ENCODE data around the gene TSTD2. TPM values are rescaled to one million over a fixed set of nuclear protein-coding genes. Genes with fewer than 3 reads are reported as not detected.

The TSTD2 gene
- total RNA-seq, 2 experiments from 2014 or later: 10.3 to 13.4 TPM

DNA sequence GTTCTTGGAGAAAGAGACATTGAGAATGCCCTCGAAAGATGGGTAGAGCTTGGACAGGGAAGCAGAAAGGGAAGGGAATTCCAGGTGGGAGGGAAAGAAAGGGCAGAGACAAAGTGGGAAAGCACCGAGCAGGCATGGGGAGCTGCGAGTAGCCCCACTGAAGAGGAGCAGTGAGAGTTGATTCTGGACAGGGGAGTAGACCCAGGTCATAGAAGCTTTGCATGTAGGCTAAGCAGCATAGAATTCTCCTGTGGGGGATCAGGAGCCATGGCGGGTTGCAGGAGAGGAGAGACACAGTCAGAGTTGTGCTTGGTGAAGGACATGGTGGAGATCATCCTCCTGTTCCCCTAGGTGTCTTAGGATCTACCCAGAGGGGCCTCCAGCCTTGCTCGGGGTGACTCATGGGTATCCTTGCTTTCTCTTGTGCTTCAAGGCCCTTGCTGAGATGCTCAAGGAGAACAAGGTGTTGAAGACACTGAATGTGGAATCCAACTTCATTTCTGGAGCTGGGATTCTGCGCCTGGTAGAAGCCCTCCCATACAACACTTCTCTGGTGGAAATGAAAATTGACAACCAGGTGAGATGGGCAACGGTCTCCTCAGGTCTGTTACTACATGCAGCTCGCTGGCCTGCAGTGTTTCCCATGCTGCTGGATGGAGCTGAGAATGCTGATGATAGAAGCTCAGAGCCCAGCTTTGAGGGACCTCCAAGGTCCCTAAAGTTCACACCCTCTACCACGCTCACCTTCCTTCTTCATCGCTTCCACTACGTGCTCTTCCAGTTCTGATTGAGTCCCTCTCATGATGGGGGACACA is 64.5 kb downstream of the TSTD2 start:
- Mint-ChIP-seq H3K9me3 (no peaks in the 10 kb centered on the region), H3K4me3 (no peak overlapping the region), H3K27ac (no peak overlapping the region), H3K27me3 (no peaks in the 10 kb centered on the region), H3K36me3 (no peaks in the 10 kb centered on the region), H3K4me1 (ENCODE audit: low read depth) (peaks cover 3% of the 10 kb centered on the region)
- ChIA-PET CTCF (interaction anchor here (1.2 to 1.8 kb wide), 2 partner anchors 30 kb away, joined by 5 to 9 read pairs; no protein-coding TSS in a partner anchor), POLR2A (no interaction called here)
- DNase-seq: no peak
- intact Hi-C loops (cut with micrococcal nuclease): no loop called here

DNA sequence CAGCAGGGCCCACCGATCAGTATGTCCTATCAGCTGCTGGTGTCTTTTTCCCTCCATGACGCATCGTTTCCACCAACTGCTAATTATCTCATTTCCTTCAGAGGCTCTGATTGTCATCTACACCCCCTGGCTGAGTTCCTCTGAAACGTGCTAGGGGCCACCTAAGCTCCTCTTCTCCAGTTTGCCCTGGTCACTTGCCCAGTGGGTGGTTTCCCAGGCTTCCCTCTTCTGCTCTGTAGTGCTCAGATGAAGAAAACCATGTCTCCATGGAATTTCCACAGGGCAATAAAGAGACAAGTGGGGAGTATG is 65.3 kb downstream of the TSTD2 start:
- H3K27ac Mint-ChIP-seq: no peak overlapping the region
- H3K27me3 Mint-ChIP-seq: no peaks in the 10 kb centered on the region
- H3K9me3 Mint-ChIP-seq: no peaks in the 10 kb centered on the region
- ChIA-PET POLR2A (no interaction called here), CTCF (interaction anchor here (1.8 kb wide), 1 partner anchor 31 kb away, joined by 9 read pairs; no protein-coding TSS in a partner anchor)
- no peak overlapping the region for H3K4me3 Mint-ChIP-seq
- intact Hi-C loops (cut with micrococcal nuclease): no loop called here
- no peaks in the 10 kb centered on the region for H3K4me1 Mint-ChIP-seq (ENCODE audit: low read depth)
- no peaks in the 10 kb centered on the region for H3K36me3 Mint-ChIP-seq
- no peak for DNase-seq

DNA sequence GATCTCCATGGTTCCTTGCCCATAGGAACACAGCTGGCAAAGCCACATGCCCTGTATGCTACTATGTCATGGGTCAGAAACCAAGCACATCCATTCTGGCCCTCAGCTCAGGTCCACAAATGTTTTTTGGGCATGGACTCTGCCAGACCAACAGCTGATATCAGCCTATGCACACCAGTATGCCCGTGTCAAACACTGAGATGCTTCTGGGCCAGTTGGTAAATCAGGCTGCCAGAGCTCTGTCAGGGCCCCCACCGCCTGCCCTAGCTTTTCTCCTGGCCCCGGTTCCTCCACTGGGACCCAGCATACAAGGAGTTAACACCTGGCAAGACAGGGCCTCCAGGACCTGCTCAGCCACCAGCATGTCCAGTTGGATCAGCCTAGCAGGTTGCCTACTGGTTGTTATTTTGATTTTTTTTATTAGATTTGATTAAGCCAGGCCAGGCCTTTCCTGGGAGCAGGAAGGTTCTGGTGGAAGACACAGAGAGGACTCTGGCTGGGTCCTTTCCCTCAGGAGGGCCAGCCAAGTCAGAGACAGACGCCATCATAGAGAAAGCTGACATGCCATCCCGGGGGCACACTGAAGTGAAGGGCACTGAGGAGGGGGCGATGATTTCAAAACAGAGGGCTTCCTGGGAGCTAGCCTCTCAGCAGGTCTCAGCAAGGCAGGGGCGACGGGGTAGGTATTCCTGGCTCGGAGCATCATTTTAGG is 65.8 kb downstream of the TSTD2 start:
- CTCF ChIA-PET: interaction anchor here (1.8 kb wide), 1 partner anchor 31 kb away, joined by 9 read pairs; no protein-coding TSS in a partner anchor
- Mint-ChIP-seq H3K36me3 (no peaks in the 10 kb centered on the region), H3K4me1 (ENCODE audit: low read depth) (no peaks in the 10 kb centered on the region), H3K27ac (no peak overlapping the region), H3K27me3 (no peaks in the 10 kb centered on the region), H3K4me3 (no peak overlapping the region), H3K9me3 (no peaks in the 10 kb centered on the region)
- intact Hi-C loops (cut with micrococcal nuclease): no loop called here
- DNase-seq: no peak
- POLR2A ChIA-PET: no interaction called here

DNA sequence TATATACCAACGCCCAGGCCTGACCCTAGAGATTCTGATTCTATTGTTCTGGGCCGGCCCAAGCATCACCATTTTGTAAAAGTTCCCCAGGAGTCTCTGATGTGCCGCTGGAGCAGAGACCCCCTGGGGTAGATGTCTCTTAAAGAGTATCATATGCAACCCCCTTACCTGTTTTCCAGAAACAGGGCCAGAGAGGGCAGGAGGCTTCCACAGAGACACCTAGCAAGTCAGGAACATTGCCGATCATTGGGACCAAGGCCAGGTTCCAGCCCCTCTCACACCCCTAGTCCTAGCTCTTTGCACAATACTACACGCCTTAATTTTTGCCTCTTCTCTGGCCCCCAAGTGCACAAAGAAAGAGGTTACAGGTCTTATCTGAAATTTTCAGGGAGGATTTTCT is 67.9 kb downstream of the TSTD2 start:
- intact Hi-C loops (cut with micrococcal nuclease): no loop called here
- DNase-seq: no peak
- Mint-ChIP-seq H3K4me1 (ENCODE audit: low read depth) (no peaks in the 10 kb centered on the region), H3K36me3 (no peaks in the 10 kb centered on the region), H3K27ac (no peak overlapping the region), H3K9me3 (no peaks in the 10 kb centered on the region), H3K4me3 (no peak overlapping the region), H3K27me3 (peaks cover under 1% of the 10 kb centered on the region)
- POLR2A ChIA-PET: no interaction called here
- CTCF ChIA-PET: interaction anchor here (1.7 kb wide), 1 partner anchor 33 kb away, joined by 6 read pairs; no protein-coding TSS in a partner anchor

DNA sequence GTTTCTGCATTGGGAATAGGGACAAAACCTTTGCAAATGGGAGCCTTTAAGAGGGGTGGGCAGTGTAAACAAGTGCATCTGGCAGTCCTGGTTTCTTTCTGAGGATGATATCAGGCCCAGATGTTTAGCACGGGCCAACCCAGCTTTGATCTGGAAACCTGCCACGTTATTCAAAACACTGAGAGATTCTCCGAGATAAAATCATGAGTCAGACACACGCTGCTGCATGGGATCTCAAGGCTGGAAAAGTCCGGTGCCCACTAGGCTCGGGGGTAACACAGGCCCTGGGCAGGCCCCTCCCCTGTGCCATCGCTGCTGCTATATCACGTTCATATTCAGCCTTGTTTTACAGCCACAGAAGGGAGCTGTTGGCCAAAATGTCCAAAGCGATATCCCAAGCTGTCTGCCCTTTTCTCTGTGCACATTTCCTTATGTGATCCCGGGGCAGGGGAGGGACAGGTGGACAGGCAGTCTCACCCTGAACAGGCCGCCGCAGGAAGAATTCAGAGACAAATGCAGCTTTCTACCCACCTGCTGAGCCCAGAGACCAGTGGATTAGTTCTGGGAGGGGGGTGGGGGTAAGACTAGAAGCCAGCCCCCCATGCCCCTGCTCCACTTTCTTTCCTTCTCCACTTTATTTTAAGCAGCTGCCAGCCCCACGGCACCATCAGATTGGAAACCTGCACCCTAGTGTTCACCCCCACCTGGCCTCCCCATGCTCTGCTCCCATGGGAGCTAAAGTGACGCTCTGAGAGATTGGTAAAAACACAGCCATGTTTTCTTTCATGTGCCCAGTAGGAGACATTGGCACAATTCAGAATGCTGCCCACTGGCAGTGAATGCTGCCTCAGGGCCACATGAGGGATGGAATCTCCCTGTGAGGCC is 68.6 kb downstream of the TSTD2 start:
- CTCF ChIA-PET: interaction anchor here (0.6 to 1.7 kb wide), 2 partner anchors 34 to 62 kb away, joined by 3 to 6 read pairs; no protein-coding TSS in a partner anchor
- Mint-ChIP-seq H3K4me1 (ENCODE audit: low read depth) (peaks cover 3% of the 10 kb centered on the region), H3K4me3 (no peak overlapping the region), H3K36me3 (no peaks in the 10 kb centered on the region), H3K9me3 (no peaks in the 10 kb centered on the region), H3K27me3 (peaks cover 6% of the 10 kb centered on the region), H3K27ac (no peak overlapping the region)
- POLR2A ChIA-PET: interaction anchor here (1.0 kb wide), 1 partner anchor 30 kb away, joined by 3 read pairs; no protein-coding TSS in a partner anchor
- DNase-seq: no peak
- intact Hi-C loops (cut with micrococcal nuclease): no loop called here

DNA sequence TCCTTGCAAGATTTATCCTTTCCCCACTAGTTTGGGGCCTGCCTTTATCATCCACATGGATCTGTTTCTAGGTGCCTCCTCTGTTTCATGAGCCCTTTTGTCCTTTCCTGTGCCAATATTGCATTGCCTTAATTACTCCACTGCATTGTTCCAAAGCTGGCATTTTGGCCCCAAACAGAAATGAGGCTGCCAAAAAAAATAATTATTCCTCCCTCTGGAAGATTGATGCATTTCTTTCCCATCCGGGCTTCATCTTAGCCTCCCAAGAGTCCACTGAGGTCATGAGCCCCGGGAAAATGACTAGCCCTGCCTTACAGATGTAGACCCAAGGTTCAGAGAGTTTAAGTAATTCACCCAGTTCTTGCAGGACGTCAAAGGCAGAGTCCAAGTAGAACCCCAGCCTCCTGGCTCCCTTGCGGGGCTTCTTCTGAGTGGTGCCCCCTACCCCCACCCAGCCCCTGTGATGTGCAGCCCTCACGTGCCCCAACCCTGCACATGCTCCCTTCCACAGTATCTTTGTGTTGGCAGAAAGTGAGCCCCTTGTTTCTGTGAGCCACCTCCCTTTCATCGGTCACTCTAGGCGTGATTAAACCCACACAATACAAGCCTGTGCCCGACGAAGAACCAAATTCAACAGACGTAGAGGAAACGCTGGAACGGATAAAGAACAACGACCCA is 69.6 kb downstream of the TSTD2 start:
- Mint-ChIP-seq H3K4me3 (no peak overlapping the region), H3K36me3 (no peaks in the 10 kb centered on the region), H3K27me3 (peaks cover 6% of the 10 kb centered on the region), H3K27ac (no peak overlapping the region), H3K4me1 (ENCODE audit: low read depth) (peaks cover 11% of the 10 kb centered on the region), H3K9me3 (no peaks in the 10 kb centered on the region)
- intact Hi-C loops (cut with micrococcal nuclease): no loop called here
- ChIA-PET CTCF (no interaction called here), POLR2A (no interaction called here)
- DNase-seq: no peak

DNA sequence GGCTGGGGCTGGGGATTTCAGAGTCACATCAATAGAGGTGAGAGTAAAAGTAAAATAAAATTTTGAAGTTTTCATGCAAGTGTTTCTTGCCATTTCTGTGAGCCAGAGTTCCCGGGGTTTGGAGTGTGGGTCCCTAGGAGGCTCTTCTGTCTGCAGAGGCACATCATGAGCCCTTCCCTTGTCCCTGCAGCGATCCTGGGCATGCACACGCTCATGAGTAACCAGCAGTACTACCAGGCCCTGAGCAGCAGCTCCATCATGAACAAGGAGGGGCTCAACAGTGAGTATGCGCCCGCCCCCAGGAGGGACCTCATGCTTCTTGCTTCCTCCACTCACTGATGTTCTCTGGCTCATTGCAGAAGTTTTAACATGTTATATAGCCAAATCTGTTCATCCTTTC is 70.6 kb downstream of the TSTD2 start:
- CTCF ChIA-PET: interaction anchor here (1.0 kb wide), 1 partner anchor 52 kb away, joined by 6 read pairs; no protein-coding TSS in a partner anchor
- intact Hi-C loops (cut with micrococcal nuclease): no loop called here
- Mint-ChIP-seq H3K36me3 (no peaks in the 10 kb centered on the region), H3K4me1 (ENCODE audit: low read depth) (peaks cover 12% of the 10 kb centered on the region), H3K27ac (no peak overlapping the region), H3K9me3 (no peaks in the 10 kb centered on the region), H3K27me3 (peaks cover 6% of the 10 kb centered on the region), H3K4me3 (no peak overlapping the region)
- DNase-seq: no peak
- POLR2A ChIA-PET: no interaction called here

DNA sequence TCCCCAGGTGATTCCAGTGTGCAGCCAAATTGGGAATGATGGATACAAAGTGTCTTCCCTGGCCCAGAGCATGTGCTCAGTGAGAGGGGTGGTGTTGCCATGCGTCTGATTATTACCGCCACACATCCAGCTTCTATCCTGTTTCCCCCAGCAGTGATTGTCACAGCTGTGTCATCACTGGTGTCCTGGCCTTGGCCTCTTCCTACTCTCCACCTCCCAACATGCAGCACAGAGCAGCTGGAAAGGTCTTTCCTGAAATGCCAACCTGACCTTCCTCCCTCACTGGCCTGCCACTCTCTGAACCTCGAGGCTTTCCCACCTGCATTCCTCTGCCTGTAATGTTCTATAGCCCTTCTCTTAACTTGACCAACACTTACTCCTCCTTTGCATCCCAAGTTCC is 71.7 kb downstream of the TSTD2 start:
- peaks cover 9% of the 10 kb centered on the region for H3K27me3 Mint-ChIP-seq
- DNase-seq: no peak
- intact Hi-C loops (cut with micrococcal nuclease): no loop called here
- H3K4me1 Mint-ChIP-seq (ENCODE audit: low read depth): peaks cover 12% of the 10 kb centered on the region
- no peaks in the 10 kb centered on the region for H3K9me3 Mint-ChIP-seq
- no peaks in the 10 kb centered on the region for H3K36me3 Mint-ChIP-seq
- no peak overlapping the region for H3K27ac Mint-ChIP-seq
- POLR2A ChIA-PET: no interaction called here
- CTCF ChIA-PET: no interaction called here
- no peak overlapping the region for H3K4me3 Mint-ChIP-seq

DNA sequence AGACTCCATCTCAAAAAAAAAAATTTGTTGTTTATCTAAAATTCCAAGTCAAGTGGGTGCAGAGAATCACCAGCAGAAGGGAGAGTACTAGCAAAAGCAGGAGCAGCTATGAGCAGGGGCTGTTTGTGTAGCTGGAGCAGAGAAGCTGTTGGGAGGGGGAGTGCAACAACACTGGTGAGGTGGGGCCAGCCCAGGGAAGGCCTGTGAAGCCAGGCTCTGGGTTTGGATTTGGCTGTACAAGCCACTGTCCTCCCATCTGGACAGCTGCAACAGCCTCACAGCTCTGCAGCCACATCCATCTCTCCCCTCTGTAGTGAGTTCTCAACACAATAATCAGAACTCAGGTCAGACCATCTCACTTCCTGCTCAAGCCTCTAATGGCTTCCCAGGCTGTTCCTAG is 72.3 kb downstream of the TSTD2 start:
- intact Hi-C loops (cut with micrococcal nuclease): no loop called here
- Mint-ChIP-seq H3K4me3 (no peak overlapping the region), H3K27me3 (peaks cover 10% of the 10 kb centered on the region), H3K9me3 (no peaks in the 10 kb centered on the region), H3K27ac (no peak overlapping the region), H3K36me3 (no peaks in the 10 kb centered on the region), H3K4me1 (ENCODE audit: low read depth) (peaks cover 12% of the 10 kb centered on the region)
- POLR2A ChIA-PET: interaction anchor here (0.7 kb wide), 1 partner anchor 14 kb away, joined by 3 read pairs; no protein-coding TSS in a partner anchor
- no peak for DNase-seq
- CTCF ChIA-PET: interaction anchor here (2.1 kb wide), 1 partner anchor 38 kb away, joined by 10 read pairs; no protein-coding TSS in a partner anchor

DNA sequence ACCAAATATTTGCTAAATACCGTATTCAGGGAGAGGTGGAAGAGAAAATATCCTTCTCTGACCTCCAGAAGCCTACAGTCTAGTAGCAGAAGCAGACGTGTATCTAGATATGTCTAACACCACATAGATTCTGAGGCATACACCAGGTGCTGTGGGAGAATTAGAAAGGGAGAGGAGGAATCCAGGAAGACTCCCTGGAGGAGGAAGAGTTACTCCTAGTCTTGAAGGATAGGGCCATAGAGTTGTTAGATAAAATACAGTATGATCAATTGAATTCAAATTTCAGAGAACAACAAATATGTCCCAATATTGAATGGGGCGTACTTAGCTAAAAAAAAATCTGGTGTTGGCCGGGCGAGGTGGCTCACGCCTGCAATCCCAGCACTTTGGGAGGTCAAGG is 73.0 kb downstream of the TSTD2 start:
- no peak overlapping the region for H3K27ac Mint-ChIP-seq
- H3K36me3 Mint-ChIP-seq: no peaks in the 10 kb centered on the region
- H3K27me3 Mint-ChIP-seq: peaks cover 10% of the 10 kb centered on the region
- H3K4me3 Mint-ChIP-seq: no peak overlapping the region
- no peaks in the 10 kb centered on the region for H3K9me3 Mint-ChIP-seq
- CTCF ChIA-PET: interaction anchor here (2.1 kb wide), 1 partner anchor 39 kb away, joined by 10 read pairs; no protein-coding TSS in a partner anchor
- no peak for DNase-seq
- H3K4me1 Mint-ChIP-seq (ENCODE audit: low read depth): peaks cover 12% of the 10 kb centered on the region
- intact Hi-C loops (cut with micrococcal nuclease): no loop called here
- POLR2A ChIA-PET: interaction anchor here (0.7 kb wide), 1 partner anchor 15 kb away, joined by 3 read pairs; no protein-coding TSS in a partner anchor

DNA sequence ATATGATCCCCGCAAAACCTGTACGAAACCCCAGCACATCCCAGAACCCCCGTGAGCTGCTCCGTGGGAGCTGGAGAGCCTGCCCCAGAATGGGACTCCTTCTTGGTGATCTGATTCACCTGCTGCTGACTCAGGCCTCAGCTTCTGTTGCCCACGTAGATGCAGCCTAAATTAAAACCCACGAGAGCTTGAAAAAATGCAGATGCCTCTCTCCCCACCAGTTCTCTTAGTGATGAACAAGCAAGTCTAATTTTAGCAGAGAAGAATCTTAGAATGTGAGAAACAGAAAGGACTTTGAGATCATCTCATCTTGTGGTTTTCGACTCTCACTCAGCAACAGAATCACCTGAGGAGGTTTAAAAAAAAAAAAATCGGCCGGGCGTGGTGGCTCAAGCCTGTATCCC is 74.1 kb downstream of the TSTD2 start:
- H3K9me3 Mint-ChIP-seq: no peaks in the 10 kb centered on the region
- CTCF ChIA-PET: interaction anchor here (0.8 to 2.1 kb wide), 2 partner anchors 40 to 58 kb away, joined by 4 to 10 read pairs; partner anchors contain the start of gene TMOD1
- intact Hi-C loops (cut with micrococcal nuclease): loop anchor here (2.0 kb wide), 1 partner anchor 74 kb away; the partner anchor contains the start of genes NCBP1 and TSTD2
- peak; percentile 48 for DNase-seq
- POLR2A ChIA-PET: interaction anchor here (1.0 kb wide), 1 partner anchor 48 kb away, joined by 3 read pairs; no protein-coding TSS in a partner anchor
- peaks cover 10% of the 10 kb centered on the region for H3K27me3 Mint-ChIP-seq
- peak overlapping the region; percentile 38 for H3K4me3 Mint-ChIP-seq
- peak overlapping the region; percentile 82 for H3K27ac Mint-ChIP-seq
- no peaks in the 10 kb centered on the region for H3K36me3 Mint-ChIP-seq
- H3K4me1 Mint-ChIP-seq (ENCODE audit: low read depth): peaks cover 12% of the 10 kb centered on the region
